Loucy (cell line): ENCODE data around the gene PTPRN2.

Source experiments
- H2AFZ ChIP-seq: fragments of 200-600 bp; sonication (generic); 2 replicates; pipeline ENCODE4 v1.6.0; 2016; ENCODE audit warnings: antibody characterized with exemption, mild to moderate bottlenecking, low read length, moderate library complexity
- H3F3A ChIP-seq: fragments of 200-600 bp; 2 replicates; pipeline ENCODE4 v1.6.0; 2016; ENCODE audit warnings: antibody characterized with exemption, low read depth, mild to moderate bottlenecking
- H3K27me3 ChIP-seq: fragments of 200-600 bp; sonication (generic); 2 replicates; pipeline ENCODE4 v1.6.1; 2014; ENCODE audit warnings: low read length, mild to moderate bottlenecking; ENCODE audit not compliant: insufficient read depth, poor library complexity, severe bottlenecking
- H3K36me3 ChIP-seq: fragments of 200-600 bp; sonication (generic); 2 replicates; pipeline ENCODE4 v1.6.1; 2016; ENCODE audit warnings: low read length; ENCODE audit not compliant: insufficient read depth
- H3K4me1 ChIP-seq: fragments of 200-600 bp; sonication (generic); 2 replicates; pipeline ENCODE4 v1.5.1; 2014; ENCODE audit warnings: low read length, mild to moderate bottlenecking; ENCODE audit not compliant: insufficient read depth, poor library complexity, severe bottlenecking
- H3K4me2 ChIP-seq: fragments of 200-600 bp; sonication (generic); 2 replicates; pipeline ENCODE4 v1.6.0; 2014; ENCODE audit warnings: antibody characterized with exemption, low read length, low read depth, mild to moderate bottlenecking; ENCODE audit not compliant: poor library complexity, severe bottlenecking
- H3K4me3 ChIP-seq: fragments of 200-600 bp; sonication (generic); 2 replicates; pipeline ENCODE4 v1.5.1; 2014; ENCODE audit warnings: low read length, mild to moderate bottlenecking, mixed read lengths; ENCODE audit not compliant: poor library complexity, severe bottlenecking
- H3K79me2 ChIP-seq: fragments of 200-600 bp; sonication (generic); 2 replicates; pipeline ENCODE4 v1.6.1; 2014; ENCODE audit warnings: low read length; ENCODE audit not compliant: insufficient read depth
- H3K9ac ChIP-seq: fragments of 200-600 bp; sonication (generic); 2 replicates; pipeline ENCODE4 v1.6.0; 2014; ENCODE audit warnings: mild to moderate bottlenecking, low read depth, low read length, moderate library complexity; ENCODE audit not compliant: poor library complexity, severe bottlenecking
- H3K9me2 ChIP-seq: fragments of 200-600 bp; sonication (generic); replicated peaks from 2 replicates; pipeline ENCODE4 v1.6.1; 2016; ENCODE audit warnings: low read depth, low read length, mixed read lengths
- H3K9me3 ChIP-seq: fragments of 200-600 bp; sonication (generic); 2 replicates; pipeline ENCODE4 v1.6.1; 2014; ENCODE audit warnings: mild to moderate bottlenecking, antibody characterized with exemption, low read length, low read depth; ENCODE audit not compliant: insufficient read depth
- H4K20me1 ChIP-seq: fragments of 200-600 bp; sonication (generic); 2 replicates; pipeline ENCODE4 v1.6.0; 2014; ENCODE audit warnings: antibody characterized with exemption, low read length, mild to moderate bottlenecking; ENCODE audit not compliant: insufficient read depth, poor library complexity, severe bottlenecking
- EZH2phosphoT487 ChIP-seq: fragments of 200-600 bp; IDR thresholded peaks from 2 replicates; pipeline ENCODE4 v1.6.1; 2018; ENCODE audit warnings: antibody characterized with exemption, mild to moderate bottlenecking, moderate library complexity, borderline replicate concordance
- TF ChIP-seq, protein P1 (sequence below): fragments of 200-600 bp; sonication (generic); conservative IDR thresholded peaks from 2 replicates; pipeline ENCODE4 v1.5.1; 2014; ENCODE audit warnings: mild to moderate bottlenecking, antibody characterized with exemption, low read length

Gene PTPRN2

DNA sequence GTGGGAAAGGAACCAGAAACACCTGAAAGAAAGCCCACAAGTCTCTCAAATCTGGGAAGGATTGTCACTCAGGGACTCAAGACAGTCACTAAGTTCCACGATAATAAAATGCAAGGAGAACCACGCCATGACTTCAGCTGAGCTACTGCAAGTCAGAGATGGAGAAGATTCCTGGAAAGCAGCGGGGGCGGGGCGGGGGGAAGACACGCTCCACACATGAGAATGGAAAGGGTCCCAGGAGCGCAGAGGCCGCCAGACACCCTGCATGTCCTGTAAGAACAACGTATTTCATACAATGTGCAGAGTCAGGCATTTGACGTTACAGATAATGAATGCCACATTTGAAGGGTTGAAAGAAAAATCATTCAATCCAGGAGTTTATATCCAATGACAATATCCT lies 448.1 kb downstream of the PTPRN2 start:
- no peaks in the 10 kb centered on the region for H3K4me1 ChIP-seq
- no peak overlapping the region for H3K9ac ChIP-seq
- no peaks in the 10 kb centered on the region for H3K27me3 ChIP-seq
- no peak overlapping the region for H3K4me2 ChIP-seq
- H2AFZ ChIP-seq: no peak overlapping the region
- no peaks in the 10 kb centered on the region for H3F3A ChIP-seq
- no peaks in the 10 kb centered on the region for H4K20me1 ChIP-seq
- no peaks in the 10 kb centered on the region for H3K9me2 ChIP-seq
- no peaks in the 10 kb centered on the region for H3K79me2 ChIP-seq
- H3K4me3 ChIP-seq: no peak overlapping the region
- H3K9me3 ChIP-seq: peaks cover 14% of the 10 kb centered on the region; the same call in 1 of the 2 replicates
- TF ChIP-seq EZH2phosphoT487: no peak
- TF ChIP-seq, protein P1, sequence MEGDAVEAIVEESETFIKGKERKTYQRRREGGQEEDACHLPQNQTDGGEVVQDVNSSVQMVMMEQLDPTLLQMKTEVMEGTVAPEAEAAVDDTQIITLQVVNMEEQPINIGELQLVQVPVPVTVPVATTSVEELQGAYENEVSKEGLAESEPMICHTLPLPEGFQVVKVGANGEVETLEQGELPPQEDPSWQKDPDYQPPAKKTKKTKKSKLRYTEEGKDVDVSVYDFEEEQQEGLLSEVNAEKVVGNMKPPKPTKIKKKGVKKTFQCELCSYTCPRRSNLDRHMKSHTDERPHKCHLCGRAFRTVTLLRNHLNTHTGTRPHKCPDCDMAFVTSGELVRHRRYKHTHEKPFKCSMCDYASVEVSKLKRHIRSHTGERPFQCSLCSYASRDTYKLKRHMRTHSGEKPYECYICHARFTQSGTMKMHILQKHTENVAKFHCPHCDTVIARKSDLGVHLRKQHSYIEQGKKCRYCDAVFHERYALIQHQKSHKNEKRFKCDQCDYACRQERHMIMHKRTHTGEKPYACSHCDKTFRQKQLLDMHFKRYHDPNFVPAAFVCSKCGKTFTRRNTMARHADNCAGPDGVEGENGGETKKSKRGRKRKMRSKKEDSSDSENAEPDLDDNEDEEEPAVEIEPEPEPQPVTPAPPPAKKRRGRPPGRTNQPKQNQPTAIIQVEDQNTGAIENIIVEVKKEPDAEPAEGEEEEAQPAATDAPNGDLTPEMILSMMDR: no peak
- H3K36me3 ChIP-seq: no peaks in the 10 kb centered on the region

- no peak for TF ChIP-seq EZH2phosphoT487
- TF ChIP-seq, protein P1: no peak
- no peak overlapping the region for H3K9ac ChIP-seq
- peaks cover 14% of the 10 kb centered on the region; the same call in 1 of the 2 replicates for H3K9me3 ChIP-seq
- no peaks in the 10 kb centered on the region for H3K27me3 ChIP-seq
- no peaks in the 10 kb centered on the region for H3K79me2 ChIP-seq
- no peak overlapping the region for H3K4me3 ChIP-seq
- no peaks in the 10 kb centered on the region for H3K36me3 ChIP-seq
- no peaks in the 10 kb centered on the region for H3K4me1 ChIP-seq
- no peak overlapping the region for H3K4me2 ChIP-seq
- no peak overlapping the region for H2AFZ ChIP-seq
- no peaks in the 10 kb centered on the region for H3F3A ChIP-seq
- H4K20me1 ChIP-seq: no peaks in the 10 kb centered on the region
- no peaks in the 10 kb centered on the region for H3K9me2 ChIP-seq
Measured at GRCh38 chr7:158138329-158138597, 449.4 kb downstream of the PTPRN2 start.

GRCh38 chr7:158137516-158138328 lies 449.9 kb downstream of the PTPRN2 start:
- Histone ChIP-seq H3K36me3 (no peaks in the 10 kb centered on the region), H4K20me1 (no peaks in the 10 kb centered on the region), H3K9me3 (peaks cover 11% of the 10 kb centered on the region; the same call in 1 of the 2 replicates), H3K79me2 (no peaks in the 10 kb centered on the region), H3K27me3 (no peaks in the 10 kb centered on the region), H2AFZ (no peak overlapping the region), H3K9me2 (no peaks in the 10 kb centered on the region), H3K4me2 (no peak overlapping the region), H3K4me1 (no peaks in the 10 kb centered on the region), H3F3A (no peaks in the 10 kb centered on the region), H3K4me3 (no peak overlapping the region), H3K9ac (no peak overlapping the region)
- no peak for TF ChIP-seq EZH2phosphoT487
- TF ChIP-seq, protein P1: no peak
